B cell (primary cell): ENCODE data around the gene KCNT2. TPM values are rescaled to one million over a fixed set of nuclear protein-coding genes. Genes with fewer than 3 reads are reported as not detected.

Source experiments
- ATAC-seq: fragments of 200-7000 bp; cut with Tn5 transposase; one replicate; pipeline ENCODE4 v1.10.0; 2021; ENCODE audit warnings: low read depth, mild to moderate bottlenecking, moderate number of reproducible peaks, moderate library complexity
- CTCF ChIA-PET: fragments of 350-600 bp; sonication (Branson Sonifier 250); formaldehyde crosslinking; loops from one replicate; lab custom pipeline; 2021; ENCODE audit warnings: antibody characterized with exemption, inconsistent platforms; lab: Charles Lee
- POLR2A ChIA-PET: fragments of 350-600 bp; sonication (Branson Sonifier 250); formaldehyde crosslinking; loops from one replicate; lab custom pipeline; 2021; ENCODE audit warnings: antibody characterized with exemption; lab: Charles Lee
- DNase-seq: peaks from one replicate; pipeline ENCODE4 v3.0.0; 2013
- H2AFZ ChIP-seq: 2 replicates; pipeline ENCODE4 v1.6.1; 2012; ENCODE audit warnings: mild to moderate bottlenecking, low read depth, low read length; ENCODE audit not compliant: insufficient read depth, poor library complexity, severe bottlenecking
- H3K27ac ChIP-seq, 2 donors: 1 replicate in 1 of 2; 2 replicates in 1 of 2; pipeline ENCODE4 v1.5.1; 2012 to 2013; ENCODE audit warnings: low read length in 2 of 2, mild to moderate bottlenecking in 2 of 2, moderate library complexity in 1 of 2
- H3K27me3 ChIP-seq, 4 experiments: fragments of 200-600 bp in 1 of 4; sonication (generic) in 1 of 4; replicated peaks in 1 of 4; 1 replicate in 2 of 4; 2 replicates in 2 of 4; pipeline versions ENCODE4 v1.6.1 to v1.7.0; 2013 to 2016; ENCODE audit warnings: low read length in 3 of 4, mild to moderate bottlenecking in 2 of 4, mixed read lengths in 1 of 4, moderate library complexity in 1 of 4; ENCODE audit not compliant: insufficient read depth in 4 of 4, control insufficient read depth in 3 of 4; ENCODE audit errors: control extremely low read depth in 1 of 4
- H3K36me3 ChIP-seq, 2 experiments: replicated peaks in 1 of 2; 1 replicate in 1 of 2; 2 replicates in 1 of 2; pipeline versions ENCODE4 v1.6.1 to v1.7.1; 2013; ENCODE audit warnings: low read length in 1 of 2; ENCODE audit not compliant: insufficient read depth in 2 of 2, control insufficient read depth in 1 of 2; ENCODE audit errors: control extremely low read depth in 1 of 2, extremely low read depth in 1 of 2
- H3K4me1 ChIP-seq, 2 donors: fragments of 200-600 bp in 1 of 2; sonication (generic) in 1 of 2; 1 replicate in 1 of 2; 2 replicates in 1 of 2; pipeline versions ENCODE4 v1.5.1 to v1.6.1; 2013 to 2017; ENCODE audit warnings: low read length in 2 of 2; ENCODE audit not compliant: control insufficient read depth in 2 of 2, insufficient read depth in 2 of 2
- H3K4me2 ChIP-seq: replicated peaks from 2 replicates; pipeline ENCODE3; 2012; ENCODE audit warnings: mild to moderate bottlenecking, low read depth, low read length; ENCODE audit not compliant: poor library complexity, severe bottlenecking
- H3K4me3 ChIP-seq, 5 experiments: fragments of 200-600 bp in 1 of 5; sonication (generic) in 1 of 5; 1 replicate in 3 of 5; 2 replicates in 2 of 5; pipeline versions ENCODE4 v1.5.1 to v1.7.0; 2011 to 2016; ENCODE audit warnings: low read length in 4 of 5, mild to moderate bottlenecking in 4 of 5, low read depth in 2 of 5, control low read depth in 1 of 5, moderate library complexity in 1 of 5; ENCODE audit not compliant: insufficient read depth in 1 of 5; ENCODE audit errors: control extremely low read depth in 1 of 5, extremely low read depth in 1 of 5
- H3K79me2 ChIP-seq: fragments of 200-600 bp; sonication (generic); one replicate; pipeline ENCODE4 v1.6.0; 2016; ENCODE audit warnings: low read length; ENCODE audit not compliant: control insufficient read depth, insufficient read depth
- H3K9ac ChIP-seq: fragments of 200-600 bp; sonication (generic); 2 replicates; pipeline ENCODE4 v1.6.1; 2017; ENCODE audit warnings: mild to moderate bottlenecking, low read length, moderate library complexity
- H3K9me3 ChIP-seq, 3 donors: one replicate each; pipeline versions ENCODE4 v1.6.1 to v1.7.1; 2013; ENCODE audit warnings: low read length in 2 of 3; ENCODE audit not compliant: control insufficient read depth in 2 of 3, insufficient read depth in 1 of 3; ENCODE audit errors: control extremely low read depth in 1 of 3
- H4K20me1 ChIP-seq: 2 replicates; pipeline ENCODE4 v1.6.0; 2012; ENCODE audit warnings: mild to moderate bottlenecking, low read length; ENCODE audit not compliant: insufficient read depth, control insufficient read depth, poor library complexity, severe bottlenecking
- H3K27ac Mint-ChIP-seq: one replicate; pipeline ENCODE4 v1.8.0; 2021; ENCODE audit warnings: mixed read lengths
- H3K27me3 Mint-ChIP-seq: one replicate; pipeline ENCODE4 v1.8.0; 2021; ENCODE audit warnings: mixed read lengths
- H3K4me1 Mint-ChIP-seq: one replicate; pipeline ENCODE4 v1.8.0; 2021; ENCODE audit warnings: mixed read lengths
- H3K4me3 Mint-ChIP-seq: one replicate; pipeline ENCODE4 v1.8.0; 2021; ENCODE audit warnings: mixed read lengths
- H3K9me3 Mint-ChIP-seq: one replicate; pipeline ENCODE4 v1.8.0; 2022; ENCODE audit warnings: mixed read lengths; ENCODE audit not compliant: insufficient read depth
- CTCF ChIP-seq: fragments of 200-600 bp; IDR thresholded peaks from one replicate; pipeline ENCODE4 v1.8.0; 2022; ENCODE audit warnings: antibody characterized with exemption, mild to moderate bottlenecking
- EZH2 ChIP-seq: IDR thresholded peaks from 2 replicates; pipeline ENCODE4 v1.6.1; 2012; ENCODE audit warnings: borderline replicate concordance, low read depth, mild to moderate bottlenecking, moderate library complexity, low read length; ENCODE audit not compliant: insufficient read depth, poor library complexity, severe bottlenecking
- WGBS: methylation state at CpG from one replicate; pipeline ENCODE4 v1.1.5; 2013; ENCODE audit warnings: missing lambda C conversion rate; ENCODE audit not compliant: insufficient coverage; 5-methylcytosine and 5-hydroxymethylcytosine counted together
- intact Hi-C: fragments of 100-400 bp; cut with micrococcal nuclease; formaldehyde crosslinking; loops from one replicate; pipeline ENCODE4 v1.10.0; 2022
- polyA plus RNA-seq: library from polyadenylated mRNA; depleted of rRNA; stranded (reverse); fragments of >200 nt; gene quantifications from 2 replicates; pipeline ENCODE4 v1.2.3, GENCODE V29; 2012
- total RNA-seq, 2 donors: library from RNA; stranded (reverse); fragments of 120-200 nt in 1 of 2; gene quantifications; 1 replicate in 1 of 2; 2 replicates in 1 of 2; pipeline versions ENCODE4 v1.2.3 to v1.2.4, GENCODE V29; 2013 to 2022

KCNT2 gene
- total and polyA plus RNA-seq, 2 donors (not counting 1 experiment from before 2014, with no cell fraction given) = not detected

- Mint-ChIP-seq H3K9me3 (peaks cover 2% of the 10 kb centered on the region), H3K4me1 (no peaks in the 10 kb centered on the region), H3K27ac (no peak overlapping the region), H3K4me3 (no peak overlapping the region), H3K27me3 (no peaks in the 10 kb centered on the region)
- no peak overlapping the region for H3K4me2 ChIP-seq
- ChIA-PET CTCF (no interaction called here), POLR2A (no interaction called here)
- H3K79me2 ChIP-seq = no peaks in the 10 kb centered on the region
- H3K9me3 ChIP-seq = no peaks in the 10 kb centered on the region
- H3K4me1 ChIP-seq = no peaks in the 10 kb centered on the region
- no peak overlapping the region for H3K9ac ChIP-seq
- ATAC-seq = no peak
- H3K27me3 ChIP-seq = no peaks in the 10 kb centered on the region
- H3K27ac ChIP-seq = no peak overlapping the region
- no peaks in the 10 kb centered on the region for H4K20me1 ChIP-seq
- no peaks in the 10 kb centered on the region for H3K36me3 ChIP-seq
- DNase-seq = no peak
- H2AFZ ChIP-seq = no peak overlapping the region
- 100% methylated on average over 3 of the region's 3 CpGs for WGBS
- intact Hi-C loops = no loop called here
- TF ChIP-seq CTCF (no peak), EZH2 (no peak)
- no peak overlapping the region for H3K4me3 ChIP-seq
Observed at GRCh38 chr1:196628838-196629237, 20.6 kb upstream of the KCNT2 start.

- Histone ChIP-seq H3K9ac (no peak overlapping the region), H3K27ac (no peak overlapping the region)
Observed at GRCh38 chr1:196623079-196623478, 14.8 kb upstream of the KCNT2 start.

More at GRCh38 chr1:196623079-196623478, 14.8 kb upstream of the KCNT2 start:
- ChIA-PET POLR2A (no interaction called here), CTCF (no interaction called here)
- Histone ChIP-seq H4K20me1 (no peaks in the 10 kb centered on the region), H3K9me3 (no peaks in the 10 kb centered on the region), H3K27me3 (no peaks in the 10 kb centered on the region), H2AFZ (no peak overlapping the region), H3K4me3 (no peak overlapping the region), H3K79me2 (no peaks in the 10 kb centered on the region), H3K4me1 (no peaks in the 10 kb centered on the region), H3K36me3 (no peaks in the 10 kb centered on the region), H3K4me2 (no peak overlapping the region)
- TF ChIP-seq EZH2 (no peak), CTCF (no peak)
- Mint-ChIP-seq H3K4me1 (no peaks in the 10 kb centered on the region), H3K4me3 (no peak overlapping the region), H3K27me3 (no peaks in the 10 kb centered on the region), H3K27ac (no peak overlapping the region), H3K9me3 (no peaks in the 10 kb centered on the region)
- no CpG with 5 or more reads among the region's 1 CpG for WGBS
- intact Hi-C loops = no loop called here
- DNase-seq = no peak
- no peak for ATAC-seq
